MCF 10A (cell line): ENCODE data around the gene PAPPA2. TPM values are rescaled to one million over a fixed set of nuclear protein-coding genes. Genes with fewer than 3 reads are reported as not detected.

Experiments
- BruUV-seq: library from RNA; stranded (reverse); fragments of 400-500 nt; replicated peaks from 2 replicates; lab custom pipeline; 2021; lab: Mats Ljungman, UMichigan
- CTCF ChIA-PET: fragments of 300-600 bp; sonication (Branson Sonifier 250); formaldehyde crosslinking; extraction: SDS; loops from one replicate; lab custom pipeline; 2021; ENCODE audit warnings: antibody characterized with exemption, inconsistent platforms; lab: Yijun Ruan, JAX
- POLR2A ChIA-PET: fragments of 300-600, 350-650 bp; sonication (Branson Sonifier 250); formaldehyde crosslinking; extraction: SDS; loops from one replicate; lab custom pipeline; 2020; ENCODE audit warnings: antibody characterized with exemption, inconsistent platforms; lab: Yijun Ruan, JAX
- DNase-seq: peaks from one replicate; pipeline ENCODE4 v3.0.0-alpha.2; 2018; ENCODE audit not compliant: unreplicated experiment
- H3K27ac Mint-ChIP-seq: one replicate; pipeline ENCODE4 v1.8.0; 2022; ENCODE audit warnings: mild to moderate bottlenecking, low read depth, mixed read lengths; ENCODE audit not compliant: unreplicated experiment
- H3K27me3 Mint-ChIP-seq: one replicate; pipeline ENCODE4 v1.8.0; 2022; ENCODE audit warnings: mixed read lengths; ENCODE audit not compliant: insufficient read depth, unreplicated experiment
- H3K36me3 Mint-ChIP-seq: one replicate; pipeline ENCODE4 v1.8.0; 2022; ENCODE audit warnings: mild to moderate bottlenecking, moderate library complexity, mixed read lengths; ENCODE audit not compliant: insufficient read depth, unreplicated experiment
- H3K4me1 Mint-ChIP-seq: one replicate; pipeline ENCODE4 v1.8.0; 2022; ENCODE audit warnings: mixed read lengths; ENCODE audit not compliant: insufficient read depth, unreplicated experiment
- H3K4me3 Mint-ChIP-seq: one replicate; pipeline ENCODE4 v1.8.0; 2022; ENCODE audit warnings: mild to moderate bottlenecking, moderate library complexity, mixed read lengths; ENCODE audit not compliant: unreplicated experiment
- H3K9me3 Mint-ChIP-seq: one replicate; pipeline ENCODE4 v1.8.0; 2022; ENCODE audit warnings: mixed read lengths; ENCODE audit not compliant: unreplicated experiment
- CTCF ChIP-seq: fragments of 200-600 bp; IDR thresholded peaks from one replicate; pipeline ENCODE4 v1.8.0; 2022; ENCODE audit warnings: antibody characterized with exemption, mild to moderate bottlenecking; ENCODE audit not compliant: unreplicated experiment
- intact Hi-C: fragments of 100-400 bp; cut with micrococcal nuclease; formaldehyde crosslinking; loops from 2 replicates; pipeline ENCODE4 v1.14.1; 2022
- total RNA-seq: library from RNA; stranded (reverse); gene quantifications from 2 replicates; pipeline ENCODE4 v1.2.3, GENCODE V29; 2022

Gene PAPPA2
- total RNA-seq, 1 experiment from 2014 or later, result 11.5 TPM

GRCh38 chr1:176789571-176790090, 326.7 kb downstream of the PAPPA2 start:
- CTCF ChIA-PET, result interaction anchor here (0.7 kb wide), 1 partner anchor 1193 kb away, joined by 3 read pairs; no protein-coding TSS in a partner anchor
- H3K27ac Mint-ChIP-seq, result no peak overlapping the region
- POLR2A ChIA-PET, result no interaction called here
- H3K36me3 Mint-ChIP-seq, result no peaks in the 10 kb centered on the region
- H3K9me3 Mint-ChIP-seq, result no peaks in the 10 kb centered on the region
- peaks cover 10% of the 10 kb centered on the region for H3K4me1 Mint-ChIP-seq
- TF ChIP-seq CTCF, result no peak
- peak; percentile 11 for DNase-seq
- no peaks in the 10 kb centered on the region for H3K27me3 Mint-ChIP-seq
- intact Hi-C loops, result no loop called here
- H3K4me3 Mint-ChIP-seq, result no peak overlapping the region
- BruUV-seq, result no TSS peak

GRCh38 chr1:176790786-176791185, 327.8 kb downstream of the PAPPA2 start:
- peaks cover 11% of the 10 kb centered on the region for H3K4me1 Mint-ChIP-seq
- no peaks in the 10 kb centered on the region for H3K27me3 Mint-ChIP-seq
- POLR2A ChIA-PET, result no interaction called here
- intact Hi-C loops, result no loop called here
- no peak for DNase-seq
- H3K36me3 Mint-ChIP-seq, result no peaks in the 10 kb centered on the region
- no peak for TF ChIP-seq CTCF
- BruUV-seq, result no TSS peak
- H3K9me3 Mint-ChIP-seq, result no peaks in the 10 kb centered on the region
- CTCF ChIA-PET, result interaction anchor here (0.8 to 1.9 kb wide), 5 partner anchors 9 to 412 kb away, joined by 3 to 7 read pairs (median 4); no protein-coding TSS in a partner anchor
- no peak overlapping the region for H3K27ac Mint-ChIP-seq
- no peak overlapping the region for H3K4me3 Mint-ChIP-seq

- Mint-ChIP-seq H3K4me1 (peaks cover 17% of the 10 kb centered on the region), H3K36me3 (peaks cover 7% of the 10 kb centered on the region), H3K27ac (no peak overlapping the region), H3K27me3 (no peaks in the 10 kb centered on the region), H3K9me3 (no peaks in the 10 kb centered on the region), H3K4me3 (no peak overlapping the region)
- DNase-seq, result no peak
- ChIA-PET CTCF (interaction anchor here (1.2 to 1.9 kb wide), 5 partner anchors 8 to 100 kb away, joined by 3 to 7 read pairs (median 4); no protein-coding TSS in a partner anchor), POLR2A (no interaction called here)
- no peak for TF ChIP-seq CTCF
- intact Hi-C loops, result no loop called here
- BruUV-seq, result no TSS peak
These were observed 328.9 kb downstream of the PAPPA2 start for GRCh38 chr1:176791906-176792305.

GRCh38 chr1:176794897-176795508, 332.0 kb downstream of the PAPPA2 start:
- Mint-ChIP-seq H3K27ac (no peak overlapping the region), H3K27me3 (no peaks in the 10 kb centered on the region), H3K4me3 (no peak overlapping the region), H3K9me3 (no peaks in the 10 kb centered on the region), H3K4me1 (peaks cover 13% of the 10 kb centered on the region), H3K36me3 (peaks cover 7% of the 10 kb centered on the region)
- no TSS peak for BruUV-seq
- CTCF ChIA-PET, result interaction anchor here (0.6 kb wide), 1 partner anchor 613 kb away, joined by 3 read pairs; no protein-coding TSS in a partner anchor
- intact Hi-C loops, result no loop called here
- DNase-seq, result no peak
- POLR2A ChIA-PET, result interaction anchor here (0.8 kb wide), 1 partner anchor 124 kb away, joined by 3 read pairs; no protein-coding TSS in a partner anchor
- TF ChIP-seq CTCF, result no peak
